ENCODE results near the gene ZNF799.

The ZNF799 gene

GRCh38 chr19:12400633-12401502 is at the start of gene ZNF799:
TSS of gene ZNF799 (minus strand) at chr19:12401271. CDS start at chr19:12401070, 201 bp downstream.
- peaks cover 4% of the 10 kb centered on the region for H4K20me1 ChIP-seq (ENCODE audit: insufficient read depth, low read length, poor library complexity, severe bottlenecking)
- H3K36me3 ChIP-seq (ENCODE audit: insufficient read depth, low read length) = 0 out of 2 replicates have a peak, but pooled peaks cover 4% of the 10 kb centered on the region
- H3K4me3 ChIP-seq (ENCODE audit: low read length, poor library complexity, severe bottlenecking) = peak within 1 kb of the TSS; percentile 80
- peaks cover 37% of the 10 kb centered on the region for H3K79me2 ChIP-seq (ENCODE audit: insufficient read depth, low read length)
- H3K4me2 ChIP-seq (ENCODE audit: low read depth, low read length, poor library complexity, severe bottlenecking) = peak within 1 kb of the TSS; percentile 96
- peaks cover 18% of the 10 kb centered on the region for H3K4me1 ChIP-seq (ENCODE audit: insufficient read depth, low read length, poor library complexity, severe bottlenecking)
- no peaks in the 10 kb centered on the region for H3K9me3 ChIP-seq (ENCODE audit: insufficient read depth, low read depth, low read length)
- TF ChIP-seq EZH2phosphoT487 (IDR thresholded peaks at IDR 0.05; ENCODE audit: borderline replicate concordance) = no peak
- no peak; the same call in 1 of the 2 replicates for TF ChIP-seq CTCF (conservative IDR thresholded peaks at IDR 0.05; ENCODE audit: low read length)
- no peaks in the 10 kb centered on the region for H3K9me2 ChIP-seq (replicated peaks; ENCODE audit: low read depth, low read length)
- peak within 1 kb of the TSS; percentile 89 for H2AFZ ChIP-seq (ENCODE audit: low read length)
- H3K9ac ChIP-seq (ENCODE audit: low read depth, low read length, poor library complexity, severe bottlenecking) = peak within 1 kb of the TSS; percentile 76
- H3K27me3 ChIP-seq (ENCODE audit: insufficient read depth, low read length, poor library complexity, severe bottlenecking) = no peaks in the 10 kb centered on the region
- H3F3A ChIP-seq (ENCODE audit: low read depth) = no peaks in the 10 kb centered on the region

GRCh38 chr19:12450844-12451243 is 49.8 kb upstream of the ZNF799 start:
- TF ChIP-seq CTCF (conservative IDR thresholded peaks at IDR 0.05; ENCODE audit: low read length) (no peak), EZH2phosphoT487 (IDR thresholded peaks at IDR 0.05; ENCODE audit: borderline replicate concordance) (no peak)
- Histone ChIP-seq H3K4me3 (ENCODE audit: low read length, poor library complexity, severe bottlenecking) (no peak overlapping the region), H4K20me1 (ENCODE audit: insufficient read depth, low read length, poor library complexity, severe bottlenecking) (no peaks in the 10 kb centered on the region), H3K36me3 (ENCODE audit: insufficient read depth, low read length) (no peaks in the 10 kb centered on the region), H3K27me3 (ENCODE audit: insufficient read depth, low read length, poor library complexity, severe bottlenecking) (no peaks in the 10 kb centered on the region), H3K79me2 (ENCODE audit: insufficient read depth, low read length) (no peaks in the 10 kb centered on the region), H3K9ac (ENCODE audit: low read depth, low read length, poor library complexity, severe bottlenecking) (no peak overlapping the region), H3K9me2 (replicated peaks; ENCODE audit: low read depth, low read length) (no peaks in the 10 kb centered on the region), H3K4me1 (ENCODE audit: insufficient read depth, low read length, poor library complexity, severe bottlenecking) (no peaks in the 10 kb centered on the region), H2AFZ (ENCODE audit: low read length) (no peak overlapping the region), H3F3A (ENCODE audit: low read depth) (no peaks in the 10 kb centered on the region), H3K9me3 (ENCODE audit: insufficient read depth, low read depth, low read length) (peaks cover 6% of the 10 kb centered on the region; the same call in 1 of the 2 replicates), H3K4me2 (ENCODE audit: low read depth, low read length, poor library complexity, severe bottlenecking) (no peak overlapping the region)

- Histone ChIP-seq H4K20me1 (ENCODE audit: insufficient read depth, low read length, poor library complexity, severe bottlenecking) (no peaks in the 10 kb centered on the region), H3F3A (ENCODE audit: low read depth) (no peaks in the 10 kb centered on the region), H3K9me3 (ENCODE audit: insufficient read depth, low read depth, low read length) (peaks cover 11% of the 10 kb centered on the region; the same call in 1 of the 2 replicates), H3K79me2 (ENCODE audit: insufficient read depth, low read length) (no peaks in the 10 kb centered on the region), H3K9me2 (replicated peaks; ENCODE audit: low read depth, low read length) (no peaks in the 10 kb centered on the region), H3K4me1 (ENCODE audit: insufficient read depth, low read length, poor library complexity, severe bottlenecking) (no peaks in the 10 kb centered on the region), H3K4me3 (ENCODE audit: low read length, poor library complexity, severe bottlenecking) (no peak overlapping the region), H3K4me2 (ENCODE audit: low read depth, low read length, poor library complexity, severe bottlenecking) (no peak overlapping the region), H3K9ac (ENCODE audit: low read depth, low read length, poor library complexity, severe bottlenecking) (no peak overlapping the region), H2AFZ (ENCODE audit: low read length) (no peak overlapping the region), H3K36me3 (ENCODE audit: insufficient read depth, low read length) (no peaks in the 10 kb centered on the region), H3K27me3 (ENCODE audit: insufficient read depth, low read length, poor library complexity, severe bottlenecking) (no peaks in the 10 kb centered on the region)
- TF ChIP-seq EZH2phosphoT487 (IDR thresholded peaks at IDR 0.05; ENCODE audit: borderline replicate concordance) (no peak), CTCF (conservative IDR thresholded peaks at IDR 0.05; ENCODE audit: low read length) (no peak)
These were observed 47.7 kb upstream of the ZNF799 start for GRCh38 chr19:12448808-12449207.

Data from Loucy (cell line).